HepG2 (cell line): Measurements from ENCODE around the gene ACVRL1. TPM values are rescaled to one million over a fixed set of nuclear protein-coding genes. Genes with fewer than 3 reads are reported as not detected.

Source experiments
- ATAC-seq: fragments of 200-7000 bp; cut with Tn5 transposase; 3 replicates; pipeline ENCODE4 v1.9.1; 2020; ENCODE audit warnings: mild to moderate bottlenecking, moderate library complexity
- BruUV-seq: library from RNA; stranded (reverse); fragments of 400-500 nt; replicated peaks from 2 replicates; lab custom pipeline; 2021; lab: Mats Ljungman, UMichigan
- CTCF ChIA-PET: fragments of 300-600 bp; formaldehyde crosslinking; extraction: SDS; loops from one replicate; lab custom pipeline; 2021; ENCODE audit warnings: low total read pairs, inconsistent platforms, low intra/inter-chr PET ratio; lab: Yijun Ruan, JAX
- POLR2A ChIA-PET: fragments of 350-600 bp; sonication (Branson Sonifier 250); formaldehyde crosslinking; loops from one replicate; lab custom pipeline; 2020; ENCODE audit warnings: antibody characterized with exemption, inconsistent platforms; lab: Yijun Ruan, JAX
- DNase-seq: peaks from one replicate; pipeline ENCODE4 v3.0.0-alpha.2; 2015; ENCODE audit warnings: low spot score
- FAIRE-seq: peaks from 3 replicates; lab custom pipeline; 2011; peaks lifted over from hg19 to GRCh38; lab: Jason Lieb, UNC
- H2AFZ ChIP-seq: one replicate; pipeline ENCODE4 v1.6.1; 2011; ENCODE audit warnings: low read length, inconsistent platforms
- H3K27ac ChIP-seq: fragments of 300-600 bp; 3 replicates; pipeline ENCODE4 v1.8.0; 2011; ENCODE audit warnings: mixed run types, mild to moderate bottlenecking, mixed read lengths, low read length, inconsistent platforms; ENCODE audit not compliant: insufficient read depth; ENCODE audit errors: extremely low read length
- H3K27me3 ChIP-seq, 2 experiments: fragments of 200-600 bp in 1 of 2; 2 replicates in 1 of 2; 3 replicates in 1 of 2; pipeline versions ENCODE4 v1.6.0 to v1.8.0; 2011; ENCODE audit warnings: low read length in 2 of 2, mild to moderate bottlenecking in 2 of 2, moderate library complexity in 2 of 2, inconsistent platforms in 1 of 2; ENCODE audit not compliant: insufficient read depth in 2 of 2, control insufficient read depth in 1 of 2
- H3K36me3 ChIP-seq, 2 experiments: fragments of 200-600 bp in 1 of 2; replicated peaks in 1 of 2; 2 replicates in 1 of 2; 3 replicates in 1 of 2; pipeline versions ENCODE4 v1.5.1 to v1.8.0; 2011; ENCODE audit warnings: low read length in 2 of 2, inconsistent platforms in 1 of 2; ENCODE audit not compliant: insufficient read depth in 2 of 2, control insufficient read depth in 1 of 2
- H3K4me1 ChIP-seq: 2 replicates; pipeline ENCODE4 v1.5.1; 2012; ENCODE audit warnings: low read length, inconsistent platforms; ENCODE audit not compliant: insufficient read depth
- H3K4me2 ChIP-seq: 2 replicates; pipeline ENCODE4 v1.6.0; 2011; ENCODE audit warnings: low read depth, low read length, inconsistent platforms
- H3K4me3 ChIP-seq, 3 experiments: fragments of 200-600 bp in 1 of 3; sonication (generic), shearing (Covaris generic) in 1 of 3; replicated peaks in 1 of 3; 2 replicates each; pipeline ENCODE4 v1.5.1; 2011 to 2016; ENCODE audit warnings: low read length in 3 of 3, inconsistent platforms in 2 of 3, low read depth in 2 of 3, mild to moderate bottlenecking in 2 of 3, control low read depth in 1 of 3, mixed read lengths in 1 of 3; ENCODE audit not compliant: insufficient read depth in 1 of 3
- H3K79me2 ChIP-seq: one replicate; pipeline ENCODE4 v1.6.1; 2011; ENCODE audit warnings: low read length, inconsistent platforms; ENCODE audit not compliant: insufficient read depth
- H3K9ac ChIP-seq: 2 replicates; pipeline ENCODE4 v1.6.0; 2011; ENCODE audit warnings: mild to moderate bottlenecking, low read depth, low read length, inconsistent platforms; ENCODE audit not compliant: insufficient read depth
- H3K9me3 ChIP-seq: 2 replicates; pipeline ENCODE4 v1.5.1; 2012; ENCODE audit warnings: mild to moderate bottlenecking, low read length
- H4K20me1 ChIP-seq: 2 replicates; pipeline ENCODE4 v1.6.0; 2011; ENCODE audit warnings: inconsistent platforms, mild to moderate bottlenecking, low read length, moderate library complexity; ENCODE audit not compliant: insufficient read depth
- CAMTA2 ChIP-seq: sonication (generic); formaldehyde crosslinking; IDR thresholded peaks from 2 replicates; pipeline ENCODE4 v1.4.0; 2020; ENCODE audit warnings: mild to moderate bottlenecking, missing genetic modification reagents, borderline replicate concordance
- KLF11 ChIP-seq: IDR thresholded peaks from 2 replicates; pipeline ENCODE4 v1.6.1; 2016; ENCODE audit warnings: missing compliant biosample characterization
- LCORL ChIP-seq, 2 experiments: fragments of 450-650 bp in 1 of 2; sonication (generic) in 1 of 2; formaldehyde crosslinking in 1 of 2; IDR thresholded peaks; 2 replicates each; pipeline versions ENCODE4 v1.5.0 to v1.6.1; 2017 to 2020; ENCODE audit warnings: antibody characterized with exemption in 1 of 2, missing genetic modification reagents in 1 of 2
- NFE2L1 ChIP-seq: sonication (generic); formaldehyde crosslinking; IDR thresholded peaks from 2 replicates; pipeline ENCODE4 v1.4.0; 2020; ENCODE audit warnings: missing genetic modification reagents, mild to moderate bottlenecking, borderline replicate concordance
- PHB2 ChIP-seq: fragments of 450-650 bp; IDR thresholded peaks from 2 replicates; pipeline ENCODE4 v1.6.1; 2018; ENCODE audit not compliant: partially characterized antibody
- SAP130 ChIP-seq: IDR thresholded peaks from 2 replicates; pipeline ENCODE4 v1.6.1; 2016; ENCODE audit warnings: low read depth
- STAG1 ChIP-seq: sonication (generic); formaldehyde crosslinking; IDR thresholded peaks from 2 replicates; pipeline ENCODE4 v1.4.0; 2020; ENCODE audit warnings: missing genetic modification reagents
- THAP9 ChIP-seq: sonication (generic); formaldehyde crosslinking; IDR thresholded peaks from 2 replicates; pipeline ENCODE4; 2020; ENCODE audit warnings: missing genetic modification reagents, mild to moderate bottlenecking, borderline replicate concordance
- U2AF1 ChIP-seq: fragments of 200-400 bp; formaldehyde crosslinking; optimal IDR thresholded peaks from 2 replicates; pipeline ENCODE3; 2017; ENCODE audit warnings: mild to moderate bottlenecking, low read depth, low read length
- ZNF343 ChIP-seq: sonication (generic); formaldehyde crosslinking; IDR thresholded peaks from 2 replicates; pipeline ENCODE4 v1.4.0; 2020; ENCODE audit warnings: mild to moderate bottlenecking, missing genetic modification reagents
- WGBS: methylation state at CpG from one replicate; pipeline ENCODE4 v1.1.6; 2017; ENCODE audit warnings: low lambda C conversion rate; 5-methylcytosine and 5-hydroxymethylcytosine counted together
- in situ Hi-C: cut with HindIII; loops from 2 replicates; pipeline ENCODE4 v1.10.0; 2017; ENCODE audit warnings: low pct_unique_long_range_greater_than_20kb; ENCODE audit not compliant: extremely low pct_ligation_motif_present
- intact Hi-C: fragments of 100-400 bp; cut with micrococcal nuclease; formaldehyde crosslinking; loops from one replicate; pipeline ENCODE4 v1.10.0; 2022; ENCODE audit not compliant: unreplicated experiment
- polyA plus RNA-seq, 8 experiments: library from polyadenylated mRNA; depleted of rRNA in 3 of 8; stranded (reverse) in 7 of 8; unstranded in 1 of 8; fragments of >200 nt; fragmentation: Illumina TruSeq in 4 of 8; extraction: Trizol in 4 of 8; gene quantifications; 2 replicates each; pipeline versions ENCODE4 v1.2.1 to v1.2.3, GENCODE V29; 2011 to 2016; ENCODE audit warnings: low read depth in 4 of 8, missing spikeins in 1 of 8, mixed read lengths in 1 of 8; ENCODE audit not compliant: insufficient read depth in 1 of 8
- total RNA-seq, 5 experiments: library from RNA; depleted of rRNA; stranded (reverse); fragments of >200 nt; fragmentation: Illumina TruSeq; extraction: Trizol; gene quantifications; 2 replicates each; pipeline ENCODE4 v1.2.3, GENCODE V29; 2016; ENCODE audit warnings: low read depth in 1 of 5
- TF ChIP-seq, protein P1 (sequence below): sonication (generic); formaldehyde crosslinking; IDR thresholded peaks from 2 replicates; pipeline ENCODE4 v1.4.0; 2020; ENCODE audit warnings: low read depth, mild to moderate bottlenecking, missing genetic modification reagents
- TF ChIP-seq, protein P2 (sequence below): sonication (generic); formaldehyde crosslinking; IDR thresholded peaks from 2 replicates; pipeline ENCODE4 v1.9.0; 2022; ENCODE audit warnings: missing genetic modification reagents, mild to moderate bottlenecking, borderline replicate concordance

The ACVRL1 gene
- total and polyA plus RNA-seq, 2 of the 13 experiments (the other 11 are each of a cell fraction or from before 2014, with no cell fraction given), result not detected

GRCh38 chr12:51942501-51943000 lies 35.2 kb downstream of the ACVRL1 start:
- BruUV-seq, result no TSS peak
- no peaks in the 10 kb centered on the region for H4K20me1 ChIP-seq
- no peaks in the 10 kb centered on the region for H3K36me3 ChIP-seq
- H3K27ac ChIP-seq, result no peak overlapping the region
- WGBS, result 25% methylated on average over 6 of the region's 6 CpGs
- H3K4me3 ChIP-seq, result no peak overlapping the region
- H3K27me3 ChIP-seq, result peaks cover 2 to 39% of the 10 kb centered on the region in 2 experiments; a peak in 4 of 5 replicates
- intact Hi-C loops (loop anchor here (5.0 kb wide), 2 partner anchors 40 to 410 kb away; no protein-coding TSS in a partner anchor), in situ Hi-C loops (no loop called here)
- no peaks in the 10 kb centered on the region for H3K9me3 ChIP-seq
- POLR2A ChIA-PET, result no interaction called here
- DNase-seq (no peak), ATAC-seq (peak; percentile 77), FAIRE-seq (no peak)
- H3K9ac ChIP-seq, result no peak overlapping the region
- H3K4me2 ChIP-seq, result no peak overlapping the region
- no peaks in the 10 kb centered on the region for H3K79me2 ChIP-seq
- H2AFZ ChIP-seq, result no peak overlapping the region
- H3K4me1 ChIP-seq, result peaks cover 15% of the 10 kb centered on the region
- TF ChIP-seq THAP9 (CRISPR knock-in tag) (no peak), STAG1 (CRISPR knock-in tag) (peak; percentile 6; the same call in 1 of the 2 replicates)
- CTCF ChIA-PET, result no interaction called here

GRCh38 chr12:51943346-51943745 lies 36.0 kb downstream of the ACVRL1 start:
- Histone ChIP-seq H3K4me3 (no peak overlapping the region), H3K27me3 (peaks cover 6 to 40% of the 10 kb centered on the region in 2 experiments; a peak in 4 of 5 replicates), H3K4me1 (peaks cover 15% of the 10 kb centered on the region), H3K36me3 (no peaks in the 10 kb centered on the region), H3K9ac (no peak overlapping the region), H3K79me2 (no peaks in the 10 kb centered on the region), H3K4me2 (no peak overlapping the region), H3K9me3 (no peaks in the 10 kb centered on the region), H4K20me1 (no peaks in the 10 kb centered on the region), H3K27ac (no peak overlapping the region), H2AFZ (no peak overlapping the region)
- intact Hi-C loops, result loop anchor here (5.0 kb wide), 2 partner anchors 39 to 409 kb away; no protein-coding TSS in a partner anchor
- ChIA-PET POLR2A (no interaction called here), CTCF (no interaction called here)
- in situ Hi-C loops, result no loop called here
- no TSS peak for BruUV-seq
- ATAC-seq (no peak), DNase-seq (no peak), FAIRE-seq (no peak)
- WGBS, result 65% methylated on average over 2 of the region's 2 CpGs
- TF ChIP-seq LCORL (IDR thresholded peaks at IDR 0.05) (no peak), LCORL (CRISPR knock-in tag; IDR thresholded peaks at IDR 0.05) (no peak), U2AF1 (no peak), KLF11 (CRISPR knock-in tag) (no peak), SAP130 (CRISPR knock-in tag) (no peak), PHB2 (no peak), CAMTA2 (no peak), NFE2L1 (CRISPR knock-in tag) (no peak), ZNF343 (CRISPR knock-in tag) (no peak)
- TF ChIP-seq, protein P1, sequence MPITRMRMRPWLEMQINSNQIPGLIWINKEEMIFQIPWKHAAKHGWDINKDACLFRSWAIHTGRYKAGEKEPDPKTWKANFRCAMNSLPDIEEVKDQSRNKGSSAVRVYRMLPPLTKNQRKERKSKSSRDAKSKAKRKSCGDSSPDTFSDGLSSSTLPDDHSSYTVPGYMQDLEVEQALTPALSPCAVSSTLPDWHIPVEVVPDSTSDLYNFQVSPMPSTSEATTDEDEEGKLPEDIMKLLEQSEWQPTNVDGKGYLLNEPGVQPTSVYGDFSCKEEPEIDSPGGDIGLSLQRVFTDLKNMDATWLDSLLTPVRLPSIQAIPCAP (CRISPR knock-in tag), result no peak
- TF ChIP-seq, protein P2, sequence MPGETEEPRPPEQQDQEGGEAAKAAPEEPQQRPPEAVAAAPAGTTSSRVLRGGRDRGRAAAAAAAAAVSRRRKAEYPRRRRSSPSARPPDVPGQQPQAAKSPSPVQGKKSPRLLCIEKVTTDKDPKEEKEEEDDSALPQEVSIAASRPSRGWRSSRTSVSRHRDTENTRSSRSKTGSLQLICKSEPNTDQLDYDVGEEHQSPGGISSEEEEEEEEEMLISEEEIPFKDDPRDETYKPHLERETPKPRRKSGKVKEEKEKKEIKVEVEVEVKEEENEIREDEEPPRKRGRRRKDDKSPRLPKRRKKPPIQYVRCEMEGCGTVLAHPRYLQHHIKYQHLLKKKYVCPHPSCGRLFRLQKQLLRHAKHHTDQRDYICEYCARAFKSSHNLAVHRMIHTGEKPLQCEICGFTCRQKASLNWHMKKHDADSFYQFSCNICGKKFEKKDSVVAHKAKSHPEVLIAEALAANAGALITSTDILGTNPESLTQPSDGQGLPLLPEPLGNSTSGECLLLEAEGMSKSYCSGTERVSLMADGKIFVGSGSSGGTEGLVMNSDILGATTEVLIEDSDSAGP (CRISPR knock-in tag), result no peak
